HCT116 (cell line): Measurements from ENCODE around the gene EDN1. TPM values are rescaled to one million over a fixed set of nuclear protein-coding genes. Genes with fewer than 3 reads are reported as not detected.

ENCODE experiments used
- ATAC-seq: fragments of 200-7000 bp; cut with Tn5 transposase; 2 replicates; pipeline ENCODE4 v1.9.1; 2020; ENCODE audit warnings: mild to moderate bottlenecking, moderate library complexity
- BruUV-seq: library from RNA; stranded (reverse); fragments of 400-500 nt; replicated peaks from 2 replicates; lab custom pipeline; 2021; lab: Mats Ljungman, UMichigan
- CTCF ChIA-PET: fragments of 300-600 bp; sonication (Branson Sonifier 250); formaldehyde crosslinking; loops from one replicate; lab custom pipeline; 2021; ENCODE audit warnings: antibody characterized with exemption; lab: Charles Lee
- POLR2A ChIA-PET: fragments of 300-600, 350-600 bp; sonication (Branson Sonifier 250); formaldehyde crosslinking; loops from one replicate; lab custom pipeline; 2021; ENCODE audit warnings: antibody characterized with exemption; lab: Charles Lee
- RAD21 ChIA-PET, 2 experiments: fragments of 300-600 bp; sonication (Branson Sonifier 250); formaldehyde crosslinking; loops; one replicate each; lab custom pipeline; 2023; ENCODE audit warnings: low total read pairs in 2 of 2; ENCODE audit not compliant: uncharacterized antibody in 2 of 2, unreplicated experiment in 2 of 2, low non-redundant PET in 1 of 2; lab: Charles Lee
- DNase-seq: peaks from one replicate; pipeline ENCODE4 v3.0.0-alpha.2; 2010; ENCODE audit warnings: low read depth, low spot score
- H2AFZ ChIP-seq: fragments of 200-600 bp; shearing (Covaris generic), sonication (generic); 2 replicates; pipeline ENCODE4 v1.6.1; 2017; ENCODE audit warnings: low read depth, mixed run types, mixed read lengths, antibody characterized with exemption, low read length; ENCODE audit not compliant: poor library complexity, severe bottlenecking
- H3K27ac ChIP-seq: 2 replicates; pipeline ENCODE4 v1.5.1; 2012; ENCODE audit warnings: low read depth, low read length
- H3K27me3 ChIP-seq: fragments of 200-600 bp; sonication (generic); 2 replicates; pipeline ENCODE4 v1.6.1; 2016; ENCODE audit warnings: mixed run types, low read length, mixed read lengths; ENCODE audit not compliant: insufficient read depth
- H3K36me3 ChIP-seq, 2 experiments: fragments of 200-500 bp in 1 of 2; fragments of 200-600 bp in 1 of 2; sonication (Bioruptor generic) in 1 of 2; sonication (generic) in 1 of 2; 2 replicates each; pipeline versions ENCODE4 v1.5.1 to v1.6.1; 2014 to 2016; ENCODE audit warnings: low read length in 2 of 2, inconsistent platforms in 1 of 2, mixed read lengths in 1 of 2, mixed run types in 1 of 2; ENCODE audit not compliant: insufficient read depth in 2 of 2, control insufficient read depth in 1 of 2
- H3K4me1 ChIP-seq, 2 experiments: fragments of 200-600 bp in 1 of 2; sonication (generic) in 1 of 2; 2 replicates each; pipeline versions ENCODE4 v1.5.1 to v1.6.1; 2012 to 2017; ENCODE audit warnings: low read length in 2 of 2, inconsistent platforms in 1 of 2, mild to moderate bottlenecking in 1 of 2, mixed read lengths in 1 of 2, mixed run types in 1 of 2, moderate library complexity in 1 of 2; ENCODE audit not compliant: insufficient read depth in 2 of 2, control insufficient read depth in 1 of 2
- H3K4me2 ChIP-seq: fragments of 200-600 bp; sonication (generic); 2 replicates; pipeline ENCODE4 v1.6.1; 2017; ENCODE audit warnings: mixed run types, low read length, mixed read lengths
- H3K4me3 ChIP-seq, 2 experiments: fragments of 200-600 bp in 1 of 2; sonication (generic) in 1 of 2; replicated peaks in 1 of 2; 2 replicates each; pipeline ENCODE4 v1.5.1; 2011 to 2016; ENCODE audit warnings: low read length in 2 of 2, control low read depth in 1 of 2, low read depth in 1 of 2, mild to moderate bottlenecking in 1 of 2, mixed read lengths in 1 of 2, mixed run types in 1 of 2
- H3K79me2 ChIP-seq: fragments of 200-600 bp; sonication (generic); 2 replicates; pipeline ENCODE4 v1.6.1; 2017; ENCODE audit warnings: mild to moderate bottlenecking, mixed run types, low read length, moderate library complexity, mixed read lengths; ENCODE audit not compliant: insufficient read depth
- H3K9ac ChIP-seq: fragments of 200-600 bp; sonication (generic); 2 replicates; pipeline ENCODE4 v1.6.1; 2016; ENCODE audit warnings: low read length, mixed read lengths
- H3K9me2 ChIP-seq: fragments of 200-600 bp; sonication (generic), shearing (Covaris generic); 2 replicates; pipeline ENCODE4 v1.6.1; 2017; ENCODE audit warnings: mixed run types, mild to moderate bottlenecking, moderate library complexity; ENCODE audit not compliant: insufficient read depth
- H3K9me3 ChIP-seq, 2 experiments: fragments of 200-500 bp in 1 of 2; fragments of 200-600 bp in 1 of 2; sonication (Bioruptor generic) in 1 of 2; sonication (generic) in 1 of 2; 2 replicates each; pipeline ENCODE4 v1.6.1; 2014 to 2017; ENCODE audit warnings: low read length in 2 of 2, mixed read lengths in 2 of 2, inconsistent platforms in 1 of 2, low read depth in 1 of 2, mild to moderate bottlenecking in 1 of 2, mixed run types in 1 of 2, moderate library complexity in 1 of 2; ENCODE audit not compliant: control insufficient read depth in 1 of 2, insufficient read depth in 1 of 2
- H4K20me1 ChIP-seq: fragments of 200-600 bp; sonication (generic), shearing (Covaris generic); 2 replicates; pipeline ENCODE4 v1.6.1; 2017; ENCODE audit warnings: mixed run types, mild to moderate bottlenecking, moderate library complexity; ENCODE audit not compliant: insufficient read depth
- ATF3 ChIP-seq: IDR thresholded peaks from 2 replicates; pipeline ENCODE4 v1.6.1; 2012
- CTCF ChIP-seq, 3 experiments: fragments of 200-600 bp in 1 of 3; sonication (generic) in 1 of 3; IDR thresholded peaks in 2 of 3; conservative IDR thresholded peaks in 1 of 3; 2 replicates each; pipeline ENCODE4 v1.5.1; 2012 to 2017; ENCODE audit warnings: low read depth in 2 of 3, low read length in 2 of 3, antibody characterized with exemption in 1 of 3, borderline replicate concordance in 1 of 3, control low read depth in 1 of 3, mild to moderate bottlenecking in 1 of 3, mixed read lengths in 1 of 3, mixed run types in 1 of 3, moderate library complexity in 1 of 3; ENCODE audit not compliant: insufficient read depth in 1 of 3
- EGR1 ChIP-seq: IDR thresholded peaks from 2 replicates; pipeline ENCODE4 v1.6.1; 2012; ENCODE audit warnings: low read depth
- RAD21 ChIP-seq: IDR thresholded peaks from 2 replicates; pipeline ENCODE4 v1.6.1; 2012; ENCODE audit warnings: low read depth, mild to moderate bottlenecking
- SRF ChIP-seq: IDR thresholded peaks from 2 replicates; pipeline ENCODE4 v1.6.1; 2012; ENCODE audit warnings: low read depth
- TCF7L2 ChIP-seq: IDR thresholded peaks from 2 replicates; pipeline ENCODE4 v1.7.0; 2011; ENCODE audit warnings: borderline replicate concordance, inconsistent platforms; ENCODE audit not compliant: insufficient read depth, insufficient read length; ENCODE audit errors: extremely low read depth
- YY1 ChIP-seq: IDR thresholded peaks from 2 replicates; pipeline ENCODE4 v1.6.1; 2011; ENCODE audit warnings: low read length, low read depth, moderate library complexity, mild to moderate bottlenecking; ENCODE audit not compliant: insufficient replicate concordance; ENCODE audit errors: extremely low read depth
- intact Hi-C: fragments of 100-400 bp; cut with micrococcal nuclease; formaldehyde crosslinking; loops from 2 replicates; pipeline ENCODE4 v1.10.0; 2022
- total RNA-seq: library from RNA; stranded (reverse); gene quantifications from one replicate; pipeline ENCODE4 v1.2.1, GENCODE V29; 2021; ENCODE audit not compliant: unreplicated experiment

The EDN1 gene
- total RNA-seq, 1 experiment from 2014 or later, result 0.22 TPM

- POLR2A ChIA-PET, result interaction anchor here (1.5 kb wide), 1 partner anchor 17 kb away, joined by 3 read pairs; no protein-coding TSS in a partner anchor
- no peaks in the 10 kb centered on the region for H4K20me1 ChIP-seq
- CTCF ChIA-PET, result interaction anchor here (2.1 kb wide), 1 partner anchor 10 kb away, joined by 14 read pairs; no protein-coding TSS in a partner anchor
- H3K9ac ChIP-seq, result no peak overlapping the region
- no peak overlapping the region for H2AFZ ChIP-seq
- BruUV-seq, result no TSS peak
- no peak overlapping the region for H3K27ac ChIP-seq
- H3K4me2 ChIP-seq, result no peak overlapping the region
- no peaks in the 10 kb centered on the region for H3K36me3 ChIP-seq
- DNase-seq (no peak), ATAC-seq (no peak)
- no peak for TF ChIP-seq ATF3
- no peak for TF ChIP-seq RAD21
- TF ChIP-seq EGR1, result no peak
- TF ChIP-seq SRF, result no peak
- no peak for TF ChIP-seq CTCF (IDR thresholded peaks at IDR 0.05 in 2 of 3, conservative IDR thresholded peaks at IDR 0.05 in 1 of 3; ENCODE audit: borderline replicate concordance in 1 of 3, insufficient read depth in 1 of 3, low read depth in 2 of 3, low read length in 2 of 3)
- TF ChIP-seq YY1, result no peak
- TF ChIP-seq TCF7L2, result no peak
- H3K4me3 ChIP-seq, result no peak overlapping the region
- H3K27me3 ChIP-seq, result no peaks in the 10 kb centered on the region
- H3K9me3 ChIP-seq, result no peaks in the 10 kb centered on the region
- no peaks in the 10 kb centered on the region for H3K9me2 ChIP-seq
- intact Hi-C loops, result no loop called here
- RAD21 ChIA-PET, result no interaction called here
- H3K79me2 ChIP-seq, result no peaks in the 10 kb centered on the region
- H3K4me1 ChIP-seq, result peaks cover 0 to 21% of the 10 kb centered on the region in 2 experiments; a peak in 3 of 4 replicates
These were observed 7.3 kb downstream of the EDN1 start for GRCh38 chr6:12297363-12298016.
